Measurements from ENCODE around the gene PPP1R15A. TPM values are rescaled to one million over a fixed set of nuclear protein-coding genes. Genes with fewer than 3 reads are reported as not detected.
"Not testable (repeated sequence)": the region's sequence is repeated elsewhere in the genome, so short reads cannot be mapped to it uniquely, and the experiment has no call there.

PPP1R15A gene
- total and polyA plus RNA-seq, 4 experiments from 2014 or later: 67.0 to 83.3 (median 74.7) TPM

DNA sequence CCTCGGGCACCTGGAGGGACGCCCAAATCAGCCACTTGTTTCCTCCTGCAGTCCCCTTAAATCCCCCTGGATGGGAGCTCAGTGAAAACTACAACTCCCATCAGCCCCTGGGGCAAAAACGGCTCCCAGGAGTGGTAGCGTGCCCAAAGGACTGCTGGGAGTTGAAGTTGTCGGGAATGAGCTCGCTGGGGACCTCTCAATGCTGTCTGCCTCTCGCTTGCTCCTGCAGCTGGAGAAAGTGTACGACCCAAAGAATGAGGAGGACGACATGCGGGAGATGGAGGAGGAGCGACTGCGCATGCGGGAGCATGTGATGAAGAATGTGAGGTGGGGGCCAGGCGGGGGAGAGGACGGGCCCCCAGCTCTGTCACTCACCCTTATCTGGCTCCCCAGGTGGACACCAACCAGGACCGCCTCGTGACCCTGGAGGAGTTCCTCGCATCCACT is 46.6 kb downstream of the PPP1R15A start:
- H3K36me3 ChIP-seq (ENCODE audit: insufficient read depth, low read length): peaks cover 34% of the 10 kb centered on the region
- H3K4me3 ChIP-seq (ENCODE audit: low read length in 2 of 2): no peak overlapping the region
- peaks cover 28 to 44% of the 10 kb centered on the region in 2 donors for H3K36me3 Mint-ChIP-seq
- POLR2A ChIA-PET (ENCODE audit: partially characterized antibody): interaction anchor here (0.6 to 1.4 kb wide), 3 partner anchors 8 to 99 kb away, joined by 3 to 4 read pairs (median 3); partner anchors contain the start of gene FTL
- H3K27ac Mint-ChIP-seq: peak overlapping the region in 1 of 7 donors; percentile 22
- H3K27me3 ChIP-seq (ENCODE audit: insufficient read depth, low read length): no peaks in the 10 kb centered on the region
- CTCF ChIA-PET (ENCODE audit: partially characterized antibody): interaction anchor here (1.0 to 1.9 kb wide), 2 partner anchors 14 to 76 kb away, joined by 3 to 4 read pairs; no protein-coding TSS in a partner anchor
- no peaks in the 10 kb centered on the region for H3K9me3 ChIP-seq (ENCODE audit: control insufficient read depth in 1 of 2, low read length in 2 of 2)
- no peak overlapping the region for H3K4me3 Mint-ChIP-seq
- H3K4me1 ChIP-seq (ENCODE audit: insufficient read depth, low read length): no peaks in the 10 kb centered on the region
- no peak for DNase-seq
- H3K9me3 Mint-ChIP-seq: no peaks in the 10 kb centered on the region
- H3K27me3 Mint-ChIP-seq: no peaks in the 10 kb centered on the region
- peaks cover 0 to 1% (median 0%) of the 10 kb centered on the region in 4 donors for H3K4me1 Mint-ChIP-seq
- no peak overlapping the region for H3K27ac ChIP-seq (ENCODE audit: low read depth, low read length)
- intact Hi-C loops (cut with micrococcal nuclease): no loop called here

DNA sequence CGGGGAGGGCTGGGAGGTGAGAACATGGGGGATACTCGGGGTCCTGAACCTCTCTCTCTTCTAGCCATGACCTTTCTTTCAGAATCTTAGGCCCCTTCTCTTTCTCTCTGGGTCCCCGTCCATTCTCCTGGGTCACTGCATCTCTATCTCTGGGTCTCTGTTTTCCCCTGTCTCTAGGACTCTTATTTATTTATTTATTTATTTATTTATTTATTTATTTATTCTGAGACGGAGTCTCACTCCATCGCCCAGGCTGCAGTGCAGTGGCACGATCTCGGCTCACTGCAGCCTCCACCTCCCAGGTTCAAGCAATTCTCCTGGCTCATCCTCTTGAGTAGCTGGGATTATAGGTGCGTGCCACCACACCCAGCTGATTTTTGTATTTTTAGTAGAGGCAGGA is 47.0 kb downstream of the PPP1R15A start:
- POLR2A ChIA-PET (ENCODE audit: partially characterized antibody): interaction anchor here (0.6 to 1.4 kb wide), 2 partner anchors 9 to 46 kb away, joined by 3 to 4 read pairs; partner anchors contain the start of gene FTL
- peaks cover 32% of the 10 kb centered on the region for H3K36me3 ChIP-seq (ENCODE audit: insufficient read depth, low read length)
- H3K36me3 Mint-ChIP-seq: peaks cover 25 to 41% of the 10 kb centered on the region in 2 donors

GRCh38 chr19:48920949-48921348 is 48.7 kb downstream of the PPP1R15A start:
- Histone ChIP-seq H3K27me3 (ENCODE audit: insufficient read depth, low read length) (no peaks in the 10 kb centered on the region), H3K27ac (ENCODE audit: low read depth, low read length) (no peak overlapping the region), H3K36me3 (ENCODE audit: insufficient read depth, low read length) (peaks cover 28% of the 10 kb centered on the region), H3K4me3 (ENCODE audit: low read length in 2 of 2) (no peak overlapping the region), H3K4me1 (ENCODE audit: insufficient read depth, low read length) (no peaks in the 10 kb centered on the region), H3K9me3 (ENCODE audit: control insufficient read depth in 1 of 2, low read length in 2 of 2) (no peaks in the 10 kb centered on the region)
- peaks cover 19 to 32% of the 10 kb centered on the region in 2 donors for H3K36me3 Mint-ChIP-seq
- ChIA-PET CTCF (ENCODE audit: partially characterized antibody) (interaction anchor here (0.8 to 1.0 kb wide), 2 partner anchors 42 to 50 kb away, joined by 3 to 4 read pairs; no protein-coding TSS in a partner anchor), POLR2A (ENCODE audit: partially characterized antibody) (interaction anchor here (1.9 kb wide), 1 partner anchor 12 kb away, joined by 4 read pairs; the partner anchor contains the start of gene DHDH)
- H3K27ac Mint-ChIP-seq: no peak overlapping the region
- no peak overlapping the region for H3K4me3 Mint-ChIP-seq
- DNase-seq: no peak
- H3K4me1 Mint-ChIP-seq: peaks cover 0 to under 1% (median 0%) of the 10 kb centered on the region in 4 donors
- no peaks in the 10 kb centered on the region for H3K9me3 Mint-ChIP-seq
- intact Hi-C loops (cut with micrococcal nuclease): no loop called here
- no peaks in the 10 kb centered on the region for H3K27me3 Mint-ChIP-seq

More for the DNA sequence above, 47.0 kb downstream of the PPP1R15A start:
- H3K4me1 ChIP-seq (ENCODE audit: insufficient read depth, low read length); H3K27ac ChIP-seq (ENCODE audit: low read depth, low read length); H3K27me3 ChIP-seq (ENCODE audit: insufficient read depth, low read length); H3K4me1 Mint-ChIP-seq; H3K27me3 Mint-ChIP-seq; H3K9me3 ChIP-seq (ENCODE audit: control insufficient read depth in 1 of 2, low read length in 2 of 2); H3K4me3 Mint-ChIP-seq; intact Hi-C loops (cut with micrococcal nuclease); H3K9me3 Mint-ChIP-seq; DNase-seq; H3K4me3 ChIP-seq (ENCODE audit: low read length in 2 of 2): not testable (repeated sequence)
- CTCF ChIA-PET (ENCODE audit: partially characterized antibody): interaction anchor here (1.0 to 1.9 kb wide), 2 partner anchors 14 to 77 kb away, joined by 3 to 4 read pairs; no protein-coding TSS in a partner anchor
- peak overlapping the region in 1 of 7 donors; percentile 29 for H3K27ac Mint-ChIP-seq

DNA sequence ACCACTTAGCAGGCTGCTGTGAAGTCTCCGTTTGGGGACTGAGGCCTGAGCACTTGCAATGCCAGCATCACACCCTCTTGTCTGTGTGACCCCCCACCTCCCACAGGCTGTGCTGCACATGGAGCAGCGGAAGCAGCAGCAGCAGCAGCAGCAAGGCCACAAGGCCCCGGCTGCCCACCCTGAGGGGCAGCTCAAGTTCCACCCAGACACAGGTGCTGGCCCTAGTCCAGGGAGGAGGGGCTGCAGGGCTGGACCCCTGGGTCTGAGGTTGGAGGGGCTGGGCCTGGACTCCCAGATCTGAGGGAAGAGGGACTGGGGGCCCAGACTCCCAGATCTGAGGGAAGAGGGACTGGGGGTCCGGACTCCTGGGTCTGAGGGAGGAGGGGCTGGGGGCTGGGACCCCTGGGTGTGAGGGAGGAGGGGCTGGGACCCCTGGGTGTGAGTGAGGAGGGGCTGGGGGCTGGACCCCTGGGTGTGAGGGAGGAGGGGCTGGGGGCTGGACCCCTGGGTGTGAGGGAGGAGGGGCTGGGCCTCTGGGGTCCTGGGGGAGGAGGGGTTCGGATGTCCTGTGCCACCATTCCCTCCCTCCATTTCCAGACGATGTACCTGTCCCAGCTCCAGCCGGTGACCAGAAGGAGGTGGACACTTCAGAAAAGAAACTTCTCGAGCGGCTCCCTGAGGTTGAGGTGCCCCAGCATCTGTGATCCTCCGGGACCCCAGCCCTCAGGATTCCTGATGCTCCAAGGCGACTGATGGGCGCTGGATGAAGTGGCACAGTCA is 49.7 kb downstream of the PPP1R15A start:
- peaks cover 17 to 30% of the 10 kb centered on the region in 2 donors for H3K36me3 Mint-ChIP-seq
- no peaks in the 10 kb centered on the region for H3K27me3 Mint-ChIP-seq
- no peaks in the 10 kb centered on the region for H3K4me1 ChIP-seq (ENCODE audit: insufficient read depth, low read length)
- H3K4me1 Mint-ChIP-seq: peaks cover 0 to 2% (median 1%) of the 10 kb centered on the region in 4 donors
- H3K27ac Mint-ChIP-seq: no peak overlapping the region
- DNase-seq: no peak
- POLR2A ChIA-PET (ENCODE audit: partially characterized antibody): no interaction called here
- no peaks in the 10 kb centered on the region for H3K9me3 Mint-ChIP-seq
- H3K36me3 ChIP-seq (ENCODE audit: insufficient read depth, low read length): peaks cover 28% of the 10 kb centered on the region
- CTCF ChIA-PET (ENCODE audit: partially characterized antibody): interaction anchor here (0.8 kb wide), 1 partner anchor 49 kb away, joined by 3 read pairs; no protein-coding TSS in a partner anchor
- no peak overlapping the region for H3K27ac ChIP-seq (ENCODE audit: low read depth, low read length)
- H3K4me3 ChIP-seq (ENCODE audit: low read length in 2 of 2): no peak overlapping the region
- no peaks in the 10 kb centered on the region for H3K9me3 ChIP-seq (ENCODE audit: control insufficient read depth in 1 of 2, low read length in 2 of 2)
- no peaks in the 10 kb centered on the region for H3K27me3 ChIP-seq (ENCODE audit: insufficient read depth, low read length)
- no peak overlapping the region for H3K4me3 Mint-ChIP-seq
- intact Hi-C loops (cut with micrococcal nuclease): no loop called here

DNA sequence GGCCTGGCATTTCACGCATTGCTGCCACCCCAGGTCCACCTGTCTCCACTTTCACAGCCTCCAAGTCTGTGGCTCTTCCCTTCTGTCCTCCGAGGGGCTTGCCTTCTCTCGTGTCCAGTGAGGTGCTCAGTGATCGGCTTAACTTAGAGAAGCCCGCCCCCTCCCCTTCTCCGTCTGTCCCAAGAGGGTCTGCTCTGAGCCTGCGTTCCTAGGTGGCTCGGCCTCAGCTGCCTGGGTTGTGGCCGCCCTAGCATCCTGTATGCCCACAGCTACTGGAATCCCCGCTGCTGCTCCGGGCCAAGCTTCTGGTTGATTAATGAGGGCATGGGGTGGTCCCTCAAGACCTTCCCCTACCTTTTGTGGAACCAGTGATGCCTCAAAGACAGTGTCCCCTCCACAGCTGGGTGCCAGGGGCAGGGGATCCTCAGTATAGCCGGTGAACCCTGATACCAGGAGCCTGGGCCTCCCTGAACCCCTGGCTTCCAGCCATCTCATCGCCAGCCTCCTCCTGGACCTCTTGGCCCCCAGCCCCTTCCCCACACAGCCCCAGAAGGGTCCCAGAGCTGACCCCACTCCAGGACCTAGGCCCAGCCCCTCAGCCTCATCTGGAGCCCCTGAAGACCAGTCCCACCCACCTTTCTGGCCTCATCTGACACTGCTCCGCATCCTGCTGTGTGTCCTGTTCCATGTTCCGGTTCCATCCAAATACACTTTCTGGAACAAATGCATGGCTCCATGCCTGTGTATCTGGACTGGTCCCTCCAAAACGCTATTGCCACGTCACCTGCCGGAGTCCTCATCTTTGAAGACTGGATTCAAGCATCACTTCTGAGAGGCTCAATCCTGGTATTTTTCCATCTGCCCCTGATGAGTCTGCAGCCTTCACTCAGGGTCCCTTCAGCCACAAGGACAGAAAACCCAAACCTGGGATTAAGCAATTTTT is 50.6 kb downstream of the PPP1R15A start:
- no peaks in the 10 kb centered on the region for H3K9me3 Mint-ChIP-seq
- ChIA-PET POLR2A (ENCODE audit: partially characterized antibody) (no interaction called here), CTCF (ENCODE audit: partially characterized antibody) (interaction anchor here (0.7 kb wide), 1 partner anchor 80 kb away, joined by 4 read pairs; no protein-coding TSS in a partner anchor)
- peaks cover 28% of the 10 kb centered on the region for H3K36me3 ChIP-seq (ENCODE audit: insufficient read depth, low read length)
- H3K9me3 ChIP-seq (ENCODE audit: control insufficient read depth in 1 of 2, low read length in 2 of 2): no peaks in the 10 kb centered on the region
- intact Hi-C loops (cut with micrococcal nuclease): no loop called here
- no peak for DNase-seq
- peaks cover 0 to 4% (median 3%) of the 10 kb centered on the region in 4 donors for H3K4me1 Mint-ChIP-seq
- H3K4me3 ChIP-seq (ENCODE audit: low read length in 2 of 2): no peak overlapping the region
- no peak overlapping the region for H3K27ac Mint-ChIP-seq
- no peak overlapping the region for H3K4me3 Mint-ChIP-seq
- H3K27ac ChIP-seq (ENCODE audit: low read depth, low read length): no peak overlapping the region
- H3K4me1 ChIP-seq (ENCODE audit: insufficient read depth, low read length): no peaks in the 10 kb centered on the region
- H3K27me3 ChIP-seq (ENCODE audit: insufficient read depth, low read length): no peaks in the 10 kb centered on the region
- H3K27me3 Mint-ChIP-seq: no peaks in the 10 kb centered on the region
- H3K36me3 Mint-ChIP-seq: peaks cover 15 to 28% of the 10 kb centered on the region in 2 donors

DNA sequence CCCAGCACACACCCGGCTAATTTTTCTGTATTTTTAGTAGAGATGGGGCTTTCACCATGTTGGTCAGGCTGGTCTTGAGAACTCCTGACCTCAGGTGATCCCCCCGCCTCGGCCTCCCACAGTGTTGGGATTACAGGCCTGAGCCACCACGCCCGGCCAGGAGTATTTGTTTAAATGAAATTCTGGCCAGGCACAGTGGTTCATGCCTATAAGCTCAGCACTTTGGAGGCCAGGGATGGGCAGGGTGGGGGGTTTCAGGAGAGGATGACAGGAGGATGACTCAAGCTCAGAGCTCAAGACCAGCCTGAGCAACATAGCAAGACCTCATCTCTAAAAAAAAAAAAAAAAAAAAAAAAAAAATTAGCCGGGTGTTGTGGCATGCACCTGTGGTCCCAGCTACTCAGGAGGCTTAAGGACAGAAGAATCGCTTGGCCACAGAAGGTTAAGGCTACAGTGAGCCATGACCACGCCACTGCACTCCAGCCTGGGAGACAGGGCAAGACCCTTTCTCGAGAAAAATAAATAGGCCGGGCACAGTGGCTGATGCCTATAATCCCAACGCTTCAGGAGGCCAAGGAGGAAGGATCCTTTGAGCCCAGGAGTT is 53.1 kb downstream of the PPP1R15A start:
- CTCF ChIA-PET (ENCODE audit: partially characterized antibody): interaction anchor here (0.6 kb wide), 1 partner anchor 46 kb away, joined by 4 read pairs; no protein-coding TSS in a partner anchor

More for the DNA sequence above, 53.1 kb downstream of the PPP1R15A start:
- no peak overlapping the region for H3K4me3 ChIP-seq (ENCODE audit: low read length in 2 of 2)
- no peak overlapping the region for H3K4me3 Mint-ChIP-seq
- H3K27me3 Mint-ChIP-seq: no peaks in the 10 kb centered on the region
- no peaks in the 10 kb centered on the region for H3K4me1 ChIP-seq (ENCODE audit: insufficient read depth, low read length)
- H3K9me3 Mint-ChIP-seq: no peaks in the 10 kb centered on the region
- no peaks in the 10 kb centered on the region for H3K9me3 ChIP-seq (ENCODE audit: control insufficient read depth in 1 of 2, low read length in 2 of 2)
- H3K27ac ChIP-seq (ENCODE audit: low read depth, low read length): no peak overlapping the region
- DNase-seq: no peak
- no peak overlapping the region for H3K27ac Mint-ChIP-seq
- intact Hi-C loops (cut with micrococcal nuclease): no loop called here
- H3K36me3 ChIP-seq (ENCODE audit: insufficient read depth, low read length): peaks cover 17% of the 10 kb centered on the region
- H3K36me3 Mint-ChIP-seq: peaks cover 3 to 16% of the 10 kb centered on the region in 2 donors
- peaks cover 0 to 4% (median 3%) of the 10 kb centered on the region in 4 donors for H3K4me1 Mint-ChIP-seq
- POLR2A ChIA-PET (ENCODE audit: partially characterized antibody): no interaction called here
- no peaks in the 10 kb centered on the region for H3K27me3 ChIP-seq (ENCODE audit: insufficient read depth, low read length)
